ENCODE results near the gene MAGI2. TPM values are rescaled to one million over a fixed set of nuclear protein-coding genes. Genes with fewer than 3 reads are reported as not detected.

Gene MAGI2
- polyA plus RNA-seq, 3 donors, result 0.03 to 0.11 TPM; not detected in 1

DNA sequence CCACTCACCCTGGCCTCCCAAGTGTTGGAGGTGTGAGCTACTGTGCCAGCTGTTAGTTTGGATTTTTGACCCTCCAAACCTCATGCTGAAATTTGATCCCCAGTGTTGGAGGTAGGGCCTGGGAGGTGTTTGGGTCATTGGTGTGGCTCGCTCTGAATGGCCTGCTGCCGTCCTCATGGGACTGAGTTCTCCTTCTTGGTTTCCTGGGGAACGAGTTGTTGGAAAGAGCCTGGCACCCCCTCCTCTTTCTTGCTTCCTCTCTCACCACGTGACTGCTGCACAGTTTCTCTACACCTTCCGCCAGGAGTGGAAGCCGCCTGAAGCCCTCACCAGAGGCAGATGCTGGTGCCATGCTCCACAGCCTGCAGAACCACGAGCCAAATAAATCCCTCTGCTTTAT is 1401.4 kb downstream of the MAGI2 start:
- H3K4me2 ChIP-seq (replicated peaks; ENCODE audit: extremely low read depth, low read length, poor library complexity, severe bottlenecking), result no peak overlapping the region
- no peak overlapping the region for H3K4me3 Mint-ChIP-seq
- no peaks in the 10 kb centered on the region for H4K20me1 ChIP-seq (ENCODE audit: insufficient read depth, low read length)
- no peaks in the 10 kb centered on the region for H3K27me3 ChIP-seq (ENCODE audit: control insufficient read depth in 2 of 2, insufficient read depth in 2 of 2, low read length in 2 of 2)
- H3K4me3 ChIP-seq (replicated peaks in 1 of 3; ENCODE audit: low read depth in 2 of 3, low read length in 3 of 3), result no peak overlapping the region
- no peak overlapping the region for H3K27ac ChIP-seq (ENCODE audit: low read depth in 1 of 2, low read length in 2 of 2)
- H3K4me1 Mint-ChIP-seq, result no peaks in the 10 kb centered on the region
- H3K27me3 Mint-ChIP-seq (ENCODE audit: low read depth in 3 of 3), result peaks cover 0 to 5% (median 2%) of the 10 kb centered on the region in 3 donors
- no peak for DNase-seq
- H3K4me1 ChIP-seq (ENCODE audit: control insufficient read depth in 1 of 2, insufficient read depth in 2 of 2, low read length in 2 of 2), result no peaks in the 10 kb centered on the region
- no peaks in the 10 kb centered on the region for H3K9me3 ChIP-seq (replicated peaks in 1 of 2; ENCODE audit: control insufficient read depth in 1 of 2, insufficient read depth in 1 of 2, low read length in 2 of 2)
- no peak overlapping the region for H3K27ac Mint-ChIP-seq
- no peaks in the 10 kb centered on the region for H3K36me3 ChIP-seq (replicated peaks in 1 of 2; ENCODE audit: control insufficient read depth in 1 of 2, insufficient read depth in 2 of 2, low read length in 2 of 2)
- TF ChIP-seq, protein P1, sequence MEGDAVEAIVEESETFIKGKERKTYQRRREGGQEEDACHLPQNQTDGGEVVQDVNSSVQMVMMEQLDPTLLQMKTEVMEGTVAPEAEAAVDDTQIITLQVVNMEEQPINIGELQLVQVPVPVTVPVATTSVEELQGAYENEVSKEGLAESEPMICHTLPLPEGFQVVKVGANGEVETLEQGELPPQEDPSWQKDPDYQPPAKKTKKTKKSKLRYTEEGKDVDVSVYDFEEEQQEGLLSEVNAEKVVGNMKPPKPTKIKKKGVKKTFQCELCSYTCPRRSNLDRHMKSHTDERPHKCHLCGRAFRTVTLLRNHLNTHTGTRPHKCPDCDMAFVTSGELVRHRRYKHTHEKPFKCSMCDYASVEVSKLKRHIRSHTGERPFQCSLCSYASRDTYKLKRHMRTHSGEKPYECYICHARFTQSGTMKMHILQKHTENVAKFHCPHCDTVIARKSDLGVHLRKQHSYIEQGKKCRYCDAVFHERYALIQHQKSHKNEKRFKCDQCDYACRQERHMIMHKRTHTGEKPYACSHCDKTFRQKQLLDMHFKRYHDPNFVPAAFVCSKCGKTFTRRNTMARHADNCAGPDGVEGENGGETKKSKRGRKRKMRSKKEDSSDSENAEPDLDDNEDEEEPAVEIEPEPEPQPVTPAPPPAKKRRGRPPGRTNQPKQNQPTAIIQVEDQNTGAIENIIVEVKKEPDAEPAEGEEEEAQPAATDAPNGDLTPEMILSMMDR (IDR thresholded peaks at IDR 0.05), result no peak
- peaks cover 0 to 3% (median 0%) of the 10 kb centered on the region in 7 donors for H3K9me3 Mint-ChIP-seq
- no peaks in the 10 kb centered on the region for H3K36me3 Mint-ChIP-seq
- intact Hi-C loops (cut with micrococcal nuclease), result no loop called here
- H3K9ac ChIP-seq (ENCODE audit: insufficient read depth, low read length, poor library complexity, severe bottlenecking), result no peak overlapping the region
- no peaks in the 10 kb centered on the region for H3K79me2 ChIP-seq (ENCODE audit: insufficient read depth, low read length)
- H2AFZ ChIP-seq (ENCODE audit: insufficient read depth, low read depth, low read length, poor library complexity, severe bottlenecking), result no peak overlapping the region
- WGBS (ENCODE audit: insufficient coverage), result 63% methylated on average over 5 of the region's 7 CpGs

DNA sequence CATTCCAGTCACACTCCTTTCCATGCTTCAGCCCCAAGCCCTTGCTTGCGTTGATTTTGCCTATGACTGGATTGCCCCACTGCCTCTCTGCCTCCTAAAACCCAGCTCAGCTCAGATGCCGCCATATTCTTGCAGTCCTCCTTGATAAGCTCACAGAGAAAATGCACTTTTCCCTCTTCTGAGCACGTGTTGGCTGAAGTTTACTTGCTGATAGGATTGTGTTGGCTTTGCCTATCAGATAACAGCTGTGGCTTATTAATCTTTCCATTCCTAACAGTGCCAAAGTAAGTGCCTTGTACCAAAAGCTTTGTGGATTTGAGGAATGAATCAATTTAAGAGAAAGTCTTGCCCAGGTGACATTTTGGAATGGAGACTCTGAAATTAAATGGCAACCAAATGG is 1405.7 kb downstream of the MAGI2 start:
- Histone ChIP-seq H3K9ac (ENCODE audit: insufficient read depth, low read length, poor library complexity, severe bottlenecking) (no peak overlapping the region), H3K27me3 (ENCODE audit: control insufficient read depth in 2 of 2, insufficient read depth in 2 of 2, low read length in 2 of 2) (no peaks in the 10 kb centered on the region), H2AFZ (ENCODE audit: insufficient read depth, low read depth, low read length, poor library complexity, severe bottlenecking) (no peak overlapping the region), H3K36me3 (replicated peaks in 1 of 2; ENCODE audit: control insufficient read depth in 1 of 2, insufficient read depth in 2 of 2, low read length in 2 of 2) (no peaks in the 10 kb centered on the region), H3K4me1 (ENCODE audit: control insufficient read depth in 1 of 2, insufficient read depth in 2 of 2, low read length in 2 of 2) (no peaks in the 10 kb centered on the region), H4K20me1 (ENCODE audit: insufficient read depth, low read length) (no peaks in the 10 kb centered on the region), H3K79me2 (ENCODE audit: insufficient read depth, low read length) (no peaks in the 10 kb centered on the region), H3K9me3 (replicated peaks in 1 of 2; ENCODE audit: control insufficient read depth in 1 of 2, insufficient read depth in 1 of 2, low read length in 2 of 2) (no peaks in the 10 kb centered on the region), H3K27ac (ENCODE audit: low read depth in 1 of 2, low read length in 2 of 2) (no peak overlapping the region), H3K4me3 (replicated peaks in 1 of 3; ENCODE audit: low read depth in 2 of 3, low read length in 3 of 3) (no peak overlapping the region), H3K4me2 (replicated peaks; ENCODE audit: extremely low read depth, low read length, poor library complexity, severe bottlenecking) (no peak overlapping the region)
- DNase-seq, result no peak
- Mint-ChIP-seq H3K4me1 (no peaks in the 10 kb centered on the region), H3K27me3 (ENCODE audit: low read depth in 3 of 3) (peaks cover 0 to 3% (median 2%) of the 10 kb centered on the region in 3 donors), H3K9me3 (peaks cover 0 to 3% (median 0%) of the 10 kb centered on the region in 7 donors), H3K27ac (no peak overlapping the region), H3K4me3 (no peak overlapping the region), H3K36me3 (no peaks in the 10 kb centered on the region)
- intact Hi-C loops (cut with micrococcal nuclease), result no loop called here
- 100% methylated on average over 1 of the region's 3 CpGs for WGBS (ENCODE audit: insufficient coverage)
- TF ChIP-seq, protein P1 (IDR thresholded peaks at IDR 0.05), result no peak

All from CD14-positive monocyte (primary cell).